K562 (cell line): ENCODE results near the gene UBE2D2. TPM values are rescaled to one million over a fixed set of nuclear protein-coding genes. Genes with fewer than 3 reads are reported as not detected.
"Not testable (repeated sequence)": the region's sequence is repeated elsewhere in the genome, so short reads cannot be mapped to it uniquely, and the experiment has no call there.

Source experiments
- ATAC-seq: fragments of 200-7000 bp; cut with Tn5 transposase; 3 replicates; pipeline ENCODE4 v1.9.1; 2020; ENCODE audit warnings: moderate library complexity
- BruUV-seq: library from RNA; stranded (reverse); fragments of 400-500 nt; replicated peaks from 2 replicates; lab custom pipeline; 2021; lab: Mats Ljungman, UMichigan
- CTCF ChIA-PET: fragments of 300-600 bp; formaldehyde crosslinking; extraction: SDS; loops from one replicate; lab custom pipeline; 2021; ENCODE audit warnings: low intra/inter-chr PET ratio; lab: Yijun Ruan, JAX
- POLR2A ChIA-PET: fragments of 300-600, 350-650 bp; sonication (Branson Sonifier 250); formaldehyde crosslinking; extraction: SDS; loops from one replicate; lab custom pipeline; 2021; ENCODE audit warnings: antibody characterized with exemption, inconsistent platforms; lab: Yijun Ruan, JAX
- DNase-seq, 4 experiments: peaks; one replicate each; pipeline versions ENCODE4 v3.0.0 to v3.0.0-alpha.2; 2011 to 2018; ENCODE audit warnings: low spot score in 3 of 4, mixed read lengths in 3 of 4; ENCODE audit errors: extremely low read depth in 1 of 4
- FAIRE-seq: peaks from 2 replicates; lab custom pipeline; 2011; peaks lifted over from hg19 to GRCh38; lab: Jason Lieb, UNC
- H2AFZ ChIP-seq: 2 replicates; pipeline ENCODE4 v1.6.0; 2011; ENCODE audit warnings: low read depth, low read length, control low read depth, inconsistent platforms
- H3K27ac ChIP-seq: fragments of 200-600 bp; 3 replicates; pipeline ENCODE4 v1.8.0; 2011; ENCODE audit warnings: low read depth, mild to moderate bottlenecking, control low read depth, inconsistent platforms, low read length, moderate library complexity, mixed read lengths; ENCODE audit errors: extremely low read depth
- H3K27me3 ChIP-seq, 2 experiments: fragments of 300-600 bp in 1 of 2; 2 replicates in 1 of 2; 3 replicates in 1 of 2; pipeline versions ENCODE4 v1.6.0 to v1.8.0; 2011; ENCODE audit warnings: inconsistent platforms in 2 of 2, low read length in 2 of 2, mild to moderate bottlenecking in 1 of 2, mixed read lengths in 1 of 2, moderate library complexity in 1 of 2; ENCODE audit not compliant: control insufficient read depth in 2 of 2, insufficient read depth in 2 of 2
- H3K36me3 ChIP-seq: fragments of 300-600 bp; 3 replicates; pipeline ENCODE4 v1.8.0; 2011; ENCODE audit warnings: mild to moderate bottlenecking, low read length, inconsistent platforms; ENCODE audit not compliant: control insufficient read depth, insufficient read depth
- H3K4me1 ChIP-seq, 2 experiments: fragments of 200-600 bp in 1 of 2; replicated peaks in 1 of 2; 2 replicates in 1 of 2; 3 replicates in 1 of 2; pipeline versions ENCODE4 v1.5.1 to v1.8.0; 2011; ENCODE audit warnings: inconsistent platforms in 2 of 2, low read length in 2 of 2, mild to moderate bottlenecking in 1 of 2, mixed read lengths in 1 of 2, moderate library complexity in 1 of 2; ENCODE audit not compliant: control insufficient read depth in 2 of 2, insufficient read depth in 2 of 2
- H3K4me2 ChIP-seq: 2 replicates; pipeline ENCODE4 v1.6.1; 2011; ENCODE audit warnings: low read length, control low read depth, inconsistent platforms, mixed read lengths; ENCODE audit not compliant: insufficient read depth
- H3K4me3 ChIP-seq: fragments of 200-600 bp; sonication (generic), shearing (Covaris generic); 2 replicates; pipeline ENCODE4 v1.5.1; 2016; ENCODE audit warnings: control low read depth, inconsistent platforms
- H3K79me2 ChIP-seq: fragments of 200-600 bp; 3 replicates; pipeline ENCODE4 v1.8.0; 2011; ENCODE audit warnings: low read length, inconsistent platforms; ENCODE audit not compliant: control insufficient read depth, insufficient read depth
- H3K9ac ChIP-seq, 2 experiments: 2 replicates each; pipeline versions ENCODE4 v1.6.0 to v1.6.1; 2011; ENCODE audit warnings: low read depth in 2 of 2, low read length in 2 of 2, control low read depth in 1 of 2, inconsistent platforms in 1 of 2, mild to moderate bottlenecking in 1 of 2, mixed read lengths in 1 of 2; ENCODE audit not compliant: insufficient read depth in 1 of 2
- H3K9me1 ChIP-seq: one replicate; pipeline ENCODE4 v1.6.0; 2011; ENCODE audit warnings: inconsistent platforms, mild to moderate bottlenecking, low read length, moderate library complexity; ENCODE audit not compliant: control insufficient read depth, insufficient read depth
- H3K9me3 ChIP-seq: replicated peaks from 2 replicates; pipeline ENCODE4 v1.5.1; 2011; ENCODE audit warnings: low read depth, low read length, inconsistent platforms; ENCODE audit not compliant: control insufficient read depth, insufficient read depth
- H4K20me1 ChIP-seq: replicated peaks from 2 replicates; pipeline ENCODE4 v1.6.1; 2011; ENCODE audit warnings: low read length, inconsistent platforms, mixed read lengths; ENCODE audit not compliant: control insufficient read depth, insufficient read depth
- BRCA1 ChIP-seq, 2 experiments: fragments of 450-650 bp in 1 of 2; sonication (generic) in 1 of 2; formaldehyde crosslinking in 1 of 2; IDR thresholded peaks; 2 replicates each; pipeline versions ENCODE4 v1.5.0 to v1.6.1; 2017 to 2020; ENCODE audit warnings: mild to moderate bottlenecking in 1 of 2, missing genetic modification reagents in 1 of 2
- CHD1 ChIP-seq: fragments of 200-600 bp; sonication (generic); IDR thresholded peaks from one replicate; pipeline ENCODE4 v1.6.1; 2012; ENCODE audit warnings: mild to moderate bottlenecking, moderate library complexity, low read length, inconsistent platforms
- MLX ChIP-seq, 2 experiments: fragments of 450-650 bp in 1 of 2; sonication (generic) in 1 of 2; formaldehyde crosslinking; conservative IDR thresholded peaks; 2 replicates each; pipeline versions ENCODE4 v1.4.0 to v1.8.1; 2020 to 2022; ENCODE audit warnings: mild to moderate bottlenecking in 1 of 2, missing genetic modification reagents in 1 of 2
- SMARCA5 ChIP-seq: fragments of 450-650 bp; IDR thresholded peaks from 2 replicates; pipeline ENCODE4 v1.6.1; 2016
- XRCC5 ChIP-seq: fragments of 200-400 bp; formaldehyde crosslinking; IDR thresholded peaks from 2 replicates; pipeline ENCODE4 v1.6.1; 2017; ENCODE audit warnings: low read depth, mild to moderate bottlenecking, low read length
- ZNF175 ChIP-seq: fragments of 200-800 bp; sonication (Bioruptor generic); IDR thresholded peaks from 2 replicates; pipeline ENCODE4 v1.6.1; 2016; ENCODE audit warnings: low read depth, mild to moderate bottlenecking, missing genetic modification characterization, missing compliant biosample characterization
- ZNF282 ChIP-seq: sonication (generic); formaldehyde crosslinking; IDR thresholded peaks from 2 replicates; pipeline ENCODE4 v1.8.1; 2023; ENCODE audit warnings: missing genetic modification reagents
- WGBS: fragments of 100-300 bp; shearing (Covaris generic); methylation state at CpG from one replicate; pipeline ENCODE4 v1.1.6; 2016; ENCODE audit warnings: low coverage, mixed read lengths; ENCODE audit not compliant: insufficient coverage; ENCODE audit errors: missing lambda C conversion rate; 5-methylcytosine and 5-hydroxymethylcytosine counted together
- in situ Hi-C: fragments of 300-500 bp; cut with MboI; formaldehyde crosslinking; loops from 4 replicates; pipeline ENCODE4 v1.15.0; 2018; ENCODE audit warnings: inconsistent platforms, mixed read lengths
- intact Hi-C: fragments of 100-400 bp; cut with micrococcal nuclease; formaldehyde crosslinking; loops from 2 replicates; pipeline ENCODE4 v1.14.2; 2022
- polyA plus RNA-seq, 8 experiments: library from polyadenylated mRNA; depleted of rRNA in 4 of 8; stranded (reverse) in 5 of 8; unstranded in 3 of 8; fragments of >200 nt; fragmentation: Nextera tagmentation in 2 of 8; fragmentation: Illumina TruSeq in 1 of 8; extraction: Ambion mirVana in 2 of 8; extraction: Trizol in 1 of 8; gene quantifications; 2 replicates each; pipeline versions ENCODE4 v1.2.1 to v1.2.3, GENCODE V29; 2011 to 2014; ENCODE audit warnings: inconsistent platforms in 1 of 8, missing spikeins in 1 of 8
- total RNA-seq, 7 experiments: library from RNA; depleted of rRNA in 6 of 7; stranded (reverse); fragments of >200 nt in 6 of 7; fragmentation: Illumina TruSeq in 2 of 7; extraction: Trizol in 2 of 7; gene quantifications; 2 replicates each; pipeline versions ENCODE4 v1.2.1 to v1.2.3, GENCODE V29; 2011 to 2021; ENCODE audit warnings: low replicate concordance in 1 of 7

UBE2D2 gene
- total and polyA plus RNA-seq, 9 of the 15 experiments (the other 6 are each of a cell fraction or from before 2014, with no cell fraction given) = 53.6 to 198 (median 122) TPM

DNA sequence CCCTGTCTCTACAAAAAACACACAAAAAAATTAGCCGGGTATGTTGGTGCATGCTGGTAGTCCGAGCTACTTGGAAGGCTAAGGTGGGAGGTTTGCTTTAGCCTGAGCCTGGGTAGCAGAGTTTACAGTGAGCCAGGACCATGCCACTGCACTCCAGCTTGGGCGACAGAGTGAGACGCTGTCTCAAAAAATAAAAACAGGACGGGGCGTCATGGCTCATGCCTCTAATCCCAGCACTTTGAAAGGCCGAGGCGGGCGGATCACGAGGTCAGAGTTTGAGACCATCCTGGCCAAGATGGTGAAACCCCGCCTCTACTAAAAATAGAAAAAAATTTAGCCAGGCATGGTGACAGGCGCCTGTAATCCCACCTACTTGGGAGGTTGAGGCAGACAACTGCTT is 40.3 kb downstream of the UBE2D2 start:
- Histone ChIP-seq H3K9ac (no peak overlapping the region), H3K9me1 (no peaks in the 10 kb centered on the region), H3K4me3 (no peak overlapping the region), H4K20me1 (no peaks in the 10 kb centered on the region), H2AFZ (no peak overlapping the region), H3K9me3 (no peaks in the 10 kb centered on the region), H3K4me2 (no peak overlapping the region), H3K27ac (no peak overlapping the region), H3K4me1 (no peaks in the 10 kb centered on the region), H3K36me3 (peaks cover 57% of the 10 kb centered on the region; the same call in 1 of the 3 replicates), H3K79me2 (peaks cover 42% of the 10 kb centered on the region), H3K27me3 (no peaks in the 10 kb centered on the region)
- no peak for FAIRE-seq
- in situ Hi-C loops = no loop called here
- BruUV-seq = no TSS peak
- ChIA-PET CTCF (no interaction called here), POLR2A (no interaction called here)
- WGBS = 94% methylated on average over 12 of the region's 12 CpGs
- no peak for DNase-seq
- no peak for ATAC-seq
- TF ChIP-seq ZNF282 (CRISPR knock-in tag) (no peak), XRCC5 (no peak), SMARCA5 (no peak), ZNF175 (no peak), MLX (CRISPR knock-in tag; conservative IDR thresholded peaks at IDR 0.05) (no peak), BRCA1 (IDR thresholded peaks at IDR 0.05) (no peak), BRCA1 (CRISPR knock-in tag; IDR thresholded peaks at IDR 0.05) (no peak), CHD1 (no peak)
- intact Hi-C loops = no loop called here

- DNase-seq, CTCF ChIA-PET, H4K20me1 ChIP-seq: not testable (repeated sequence)
Observed at GRCh38 chr5:139601948-139602347, 40.8 kb downstream of the UBE2D2 start.

More at GRCh38 chr5:139601948-139602347, 40.8 kb downstream of the UBE2D2 start:
- Histone ChIP-seq H3K36me3 (peaks cover 62% of the 10 kb centered on the region; the same call in 1 of the 3 replicates), H3K79me2 (peaks cover 42% of the 10 kb centered on the region)
- ATAC-seq, H3K27ac ChIP-seq, H3K9me1 ChIP-seq, H3K9me3 ChIP-seq, in situ Hi-C loops, H3K27me3 ChIP-seq, H3K4me1 ChIP-seq, H2AFZ ChIP-seq, H3K4me2 ChIP-seq, intact Hi-C loops, BruUV-seq, FAIRE-seq, H3K4me3 ChIP-seq, H3K9ac ChIP-seq: not testable (repeated sequence)
- POLR2A ChIA-PET = interaction anchor here (0.6 kb wide), 1 partner anchor 34 kb away, joined by 4 read pairs; no protein-coding TSS in a partner anchor
- 96% methylated on average over 9 of the region's 9 CpGs for WGBS
